ENCODE data around the gene SLC25A12.

Gene SLC25A12

GRCh38 chr2:171837736-171838135 is 56.3 kb downstream of the SLC25A12 start:
- Histone ChIP-seq H3K9ac (ENCODE audit: low read length) (no peak overlapping the region), H3K36me3 (ENCODE audit: control insufficient read depth in 1 of 2, insufficient read depth in 2 of 2, low read length in 2 of 2) (peaks cover 3 to 8% of the 10 kb centered on the region in 2 experiments), H3K14ac (ENCODE audit: low read length) (no peak overlapping the region), H2BK5ac (ENCODE audit: low read depth, low read length, poor library complexity) (no peak overlapping the region), H4K12ac (ENCODE audit: low read depth, low read length) (no peak overlapping the region), H3K18ac (ENCODE audit: low read length) (no peak overlapping the region), H3K27me3 (ENCODE audit: insufficient read depth, low read length) (no peaks in the 10 kb centered on the region), H3K4ac (ENCODE audit: low read depth, low read length) (no peak overlapping the region), H2AK5ac (ENCODE audit: low read length) (no peak overlapping the region), H4K91ac (ENCODE audit: low read depth, low read length) (no peak overlapping the region), H3K79me1 (ENCODE audit: low read length) (no peaks in the 10 kb centered on the region), H2BK120ac (ENCODE audit: insufficient read depth, low read length, poor library complexity) (no peak overlapping the region), H3K4me3 (ENCODE audit: low read depth, low read length) (no peak overlapping the region), H2BK12ac (ENCODE audit: low read length) (no peak overlapping the region), H3K9me3 (ENCODE audit: insufficient read depth, low read depth, low read length) (peaks cover 3% of the 10 kb centered on the region), H3K27ac (ENCODE audit: low read depth, low read length) (no peak overlapping the region), H3K79me2 (ENCODE audit: control insufficient read depth, insufficient read depth, low read length, poor library complexity) (no peaks in the 10 kb centered on the region), H3K4me1 (ENCODE audit: control insufficient read depth in 1 of 2, insufficient read depth in 2 of 2, low read length in 2 of 2) (no peaks in the 10 kb centered on the region), H3K23ac (ENCODE audit: low read length) (no peak overlapping the region), H4K8ac (ENCODE audit: low read depth, low read length) (no peak overlapping the region), H3K4me2 (ENCODE audit: low read length) (no peak overlapping the region), H2AFZ (ENCODE audit: insufficient read depth, low read length, poor library complexity) (no peak overlapping the region)
- WGBS (ENCODE audit: extremely low coverage, insufficient coverage, insufficient read length), result no CpG with 5 or more reads among the region's 2 CpGs
- DNase-seq, result no peak

- Histone ChIP-seq H4K12ac (ENCODE audit: low read depth, low read length) (no peak overlapping the region), H3K9ac (ENCODE audit: low read length) (no peak overlapping the region), H4K8ac (ENCODE audit: low read depth, low read length) (no peak overlapping the region), H3K27me3 (ENCODE audit: insufficient read depth, low read length) (no peaks in the 10 kb centered on the region), H3K4me3 (ENCODE audit: low read depth, low read length) (no peak overlapping the region), H3K36me3 (ENCODE audit: control insufficient read depth in 1 of 2, insufficient read depth in 2 of 2, low read length in 2 of 2) (peaks cover 6 to 11% of the 10 kb centered on the region in 2 experiments), H2BK12ac (ENCODE audit: low read length) (no peak overlapping the region), H2AK5ac (ENCODE audit: low read length) (no peak overlapping the region), H3K23ac (ENCODE audit: low read length) (no peak overlapping the region), H3K79me2 (ENCODE audit: control insufficient read depth, insufficient read depth, low read length, poor library complexity) (no peaks in the 10 kb centered on the region), H3K14ac (ENCODE audit: low read length) (no peak overlapping the region), H3K4me2 (ENCODE audit: low read length) (no peak overlapping the region), H3K18ac (ENCODE audit: low read length) (no peak overlapping the region), H3K4me1 (ENCODE audit: control insufficient read depth in 1 of 2, insufficient read depth in 2 of 2, low read length in 2 of 2) (no peaks in the 10 kb centered on the region), H2BK5ac (ENCODE audit: low read depth, low read length, poor library complexity) (no peak overlapping the region), H3K9me3 (ENCODE audit: insufficient read depth, low read depth, low read length) (peaks cover 3% of the 10 kb centered on the region), H4K91ac (ENCODE audit: low read depth, low read length) (no peak overlapping the region), H2BK120ac (ENCODE audit: insufficient read depth, low read length, poor library complexity) (no peak overlapping the region), H3K4ac (ENCODE audit: low read depth, low read length) (no peak overlapping the region), H2AFZ (ENCODE audit: insufficient read depth, low read length, poor library complexity) (no peak overlapping the region), H3K27ac (ENCODE audit: low read depth, low read length) (no peak overlapping the region), H3K79me1 (ENCODE audit: low read length) (no peaks in the 10 kb centered on the region)
- DNase-seq, result no peak
- WGBS (ENCODE audit: extremely low coverage, insufficient coverage, insufficient read length), result no CpG with 5 or more reads among the region's 6 CpGs
Measured at GRCh38 chr2:171836146-171836910, 57.7 kb downstream of the SLC25A12 start.

GRCh38 chr2:171835386-171835785 is 58.7 kb downstream of the SLC25A12 start:
- H3K79me1 ChIP-seq (ENCODE audit: low read length), result no peaks in the 10 kb centered on the region
- H2AFZ ChIP-seq (ENCODE audit: insufficient read depth, low read length, poor library complexity), result no peak overlapping the region
- H3K23ac ChIP-seq (ENCODE audit: low read length), result no peak overlapping the region
- H2BK12ac ChIP-seq (ENCODE audit: low read length), result no peak overlapping the region
- no peak for DNase-seq
- H3K79me2 ChIP-seq (ENCODE audit: control insufficient read depth, insufficient read depth, low read length, poor library complexity), result no peaks in the 10 kb centered on the region
- no peak overlapping the region for H3K4me3 ChIP-seq (ENCODE audit: low read depth, low read length)
- H2BK5ac ChIP-seq (ENCODE audit: low read depth, low read length, poor library complexity), result no peak overlapping the region
- H3K27me3 ChIP-seq (ENCODE audit: insufficient read depth, low read length), result no peaks in the 10 kb centered on the region
- no peak overlapping the region for H3K9ac ChIP-seq (ENCODE audit: low read length)
- no peak overlapping the region for H2AK5ac ChIP-seq (ENCODE audit: low read length)
- no peak overlapping the region for H4K91ac ChIP-seq (ENCODE audit: low read depth, low read length)
- WGBS (ENCODE audit: extremely low coverage, insufficient coverage, insufficient read length), result no CpG with 5 or more reads among the region's 4 CpGs
- H3K18ac ChIP-seq (ENCODE audit: low read length), result no peak overlapping the region
- no peak overlapping the region for H3K14ac ChIP-seq (ENCODE audit: low read length)
- no peak overlapping the region for H4K12ac ChIP-seq (ENCODE audit: low read depth, low read length)
- no peak overlapping the region for H2BK120ac ChIP-seq (ENCODE audit: insufficient read depth, low read length, poor library complexity)
- H3K4me2 ChIP-seq (ENCODE audit: low read length), result no peak overlapping the region
- no peak overlapping the region for H4K8ac ChIP-seq (ENCODE audit: low read depth, low read length)
- peaks cover 7% of the 10 kb centered on the region for H3K9me3 ChIP-seq (ENCODE audit: insufficient read depth, low read depth, low read length)
- no peak overlapping the region for H3K27ac ChIP-seq (ENCODE audit: low read depth, low read length)
- H3K4ac ChIP-seq (ENCODE audit: low read depth, low read length), result no peak overlapping the region
- H3K36me3 ChIP-seq (ENCODE audit: control insufficient read depth in 1 of 2, insufficient read depth in 2 of 2, low read length in 2 of 2), result peaks cover 6 to 15% of the 10 kb centered on the region in 2 experiments
- H3K4me1 ChIP-seq (ENCODE audit: control insufficient read depth in 1 of 2, insufficient read depth in 2 of 2, low read length in 2 of 2), result no peaks in the 10 kb centered on the region

DNA sequence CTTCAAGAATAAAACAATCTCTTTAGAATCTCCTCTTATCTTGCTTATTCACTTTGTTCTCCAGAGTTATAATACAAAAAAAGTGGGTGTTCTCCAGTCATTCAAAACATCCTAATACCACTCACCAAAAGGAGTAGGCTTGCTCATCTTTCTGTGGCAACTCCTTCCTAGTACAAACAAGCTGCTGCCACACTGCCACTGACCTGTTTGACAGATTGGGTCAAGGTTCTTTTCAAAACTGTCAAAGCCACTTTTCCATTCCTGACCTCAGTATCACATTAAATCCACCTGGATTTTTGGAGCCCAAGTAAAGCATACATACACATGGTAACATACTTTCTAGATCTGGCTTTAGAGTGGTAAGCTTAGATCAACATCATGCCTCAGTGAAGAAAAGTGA is 59.8 kb downstream of the SLC25A12 start:
- peaks cover 7 to 15% of the 10 kb centered on the region in 2 experiments for H3K36me3 ChIP-seq (ENCODE audit: control insufficient read depth in 1 of 2, insufficient read depth in 2 of 2, low read length in 2 of 2)
- no peak overlapping the region for H2BK5ac ChIP-seq (ENCODE audit: low read depth, low read length, poor library complexity)
- H2AK5ac ChIP-seq (ENCODE audit: low read length), result no peak overlapping the region
- no peaks in the 10 kb centered on the region for H3K79me2 ChIP-seq (ENCODE audit: control insufficient read depth, insufficient read depth, low read length, poor library complexity)
- H3K79me1 ChIP-seq (ENCODE audit: low read length), result no peaks in the 10 kb centered on the region
- H3K4me2 ChIP-seq (ENCODE audit: low read length), result no peak overlapping the region
- no peak overlapping the region for H4K12ac ChIP-seq (ENCODE audit: low read depth, low read length)
- H2BK12ac ChIP-seq (ENCODE audit: low read length), result no peak overlapping the region
- no peak overlapping the region for H3K18ac ChIP-seq (ENCODE audit: low read length)
- H3K14ac ChIP-seq (ENCODE audit: low read length), result no peak overlapping the region
- H3K4me3 ChIP-seq (ENCODE audit: low read depth, low read length), result no peak overlapping the region
- no peak overlapping the region for H4K8ac ChIP-seq (ENCODE audit: low read depth, low read length)
- no peak overlapping the region for H2BK120ac ChIP-seq (ENCODE audit: insufficient read depth, low read length, poor library complexity)
- H4K91ac ChIP-seq (ENCODE audit: low read depth, low read length), result no peak overlapping the region
- H3K4me1 ChIP-seq (ENCODE audit: control insufficient read depth in 1 of 2, insufficient read depth in 2 of 2, low read length in 2 of 2), result no peaks in the 10 kb centered on the region
- no peaks in the 10 kb centered on the region for H3K27me3 ChIP-seq (ENCODE audit: insufficient read depth, low read length)
- H3K4ac ChIP-seq (ENCODE audit: low read depth, low read length), result no peak overlapping the region
- H2AFZ ChIP-seq (ENCODE audit: insufficient read depth, low read length, poor library complexity), result no peak overlapping the region
- H3K9ac ChIP-seq (ENCODE audit: low read length), result no peak overlapping the region
- no peak overlapping the region for H3K23ac ChIP-seq (ENCODE audit: low read length)
- H3K9me3 ChIP-seq (ENCODE audit: insufficient read depth, low read depth, low read length), result peaks cover 7% of the 10 kb centered on the region
- DNase-seq, result no peak
- no peak overlapping the region for H3K27ac ChIP-seq (ENCODE audit: low read depth, low read length)

Data from trophoblast cell (in vitro differentiated cells and primary cell).